ENCODE measurements around the gene CCDC8. TPM values are rescaled to one million over a fixed set of nuclear protein-coding genes. Genes with fewer than 3 reads are reported as not detected.
"Not testable (repeated sequence)": the region's sequence is repeated elsewhere in the genome, so short reads cannot be mapped to it uniquely, and the experiment has no call there.

The CCDC8 gene
- total and polyA plus RNA-seq, 12 donors: 6.3 to 74.0 (median 34.4) TPM

DNA sequence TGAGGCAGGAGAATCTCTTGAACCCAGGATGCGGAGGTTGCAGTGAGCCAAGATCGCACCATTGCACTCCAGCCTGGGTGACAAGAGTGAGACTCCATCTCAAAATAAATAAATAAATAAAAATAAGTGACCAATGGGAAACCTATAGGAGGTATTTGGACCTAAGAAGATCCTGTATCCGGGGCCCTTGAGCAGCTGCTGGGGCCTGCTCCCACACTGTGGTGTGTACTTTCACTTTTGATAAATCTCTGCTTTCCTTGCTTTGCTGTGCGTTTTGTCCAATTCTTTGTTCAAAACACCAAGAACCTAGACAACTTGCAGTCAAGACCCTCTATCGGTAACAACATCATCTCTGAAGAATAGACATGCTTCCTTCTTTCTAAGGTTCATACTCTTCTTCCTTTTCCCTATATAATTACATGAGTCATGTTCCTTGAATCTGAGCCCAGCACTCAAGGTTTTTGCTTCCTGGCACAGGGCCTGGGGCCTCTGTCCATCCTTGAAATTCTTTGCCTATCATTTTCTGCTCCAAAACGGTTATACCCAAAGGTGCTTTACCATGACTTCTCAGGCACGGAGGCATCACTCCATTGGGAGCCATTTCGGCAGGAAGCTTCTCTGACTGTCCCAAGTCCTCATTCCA, 29.6 kb upstream of the CCDC8 start:
- 38 to 49% (median 41%) methylated on average over 8 of the region's 8 CpGs for WGBS, 4 donors
- H3K36me3 ChIP-seq (replicated peaks in 1 of 2): no peaks in the 10 kb centered on the region

DNA sequence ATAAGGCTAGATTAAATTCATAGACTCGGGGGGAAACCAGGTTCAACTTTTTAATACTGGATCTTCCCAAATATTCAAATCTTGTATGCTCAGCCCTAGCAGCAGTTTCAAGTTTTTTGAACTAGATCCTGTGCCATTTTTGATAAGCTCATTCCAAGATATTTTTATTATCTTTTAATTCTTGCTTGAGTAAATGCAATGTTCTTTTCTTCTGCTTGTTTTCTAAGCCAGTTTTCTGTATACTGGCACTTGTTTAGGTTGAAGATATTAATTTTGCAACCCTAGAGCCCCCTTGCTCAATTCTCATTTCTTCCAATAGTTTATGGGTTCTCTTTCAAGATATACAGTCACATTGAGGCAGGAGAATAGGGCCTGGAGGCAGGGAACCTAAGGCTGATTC, 28.5 kb upstream of the CCDC8 start:
- peak overlapping the region in 4 of 5 donors; percentile 18 to 68 (median 60) for H3K27ac ChIP-seq
- 21 to 28% (median 23%) methylated on average over 1 of the region's 1 CpG for WGBS, 4 donors
- no peaks in the 10 kb centered on the region for H3K36me3 ChIP-seq (replicated peaks in 1 of 2)
- intact Hi-C loops (cut with DNase I): no loop called here
- H3K4me3 ChIP-seq: no peak overlapping the region
- no peak for DNase-seq
- H3K27me3 ChIP-seq: no peaks in the 10 kb centered on the region
- peaks cover 16 to 26% of the 10 kb centered on the region in 2 donors for H3K4me1 ChIP-seq (replicated peaks in 1 of 2)
- TF ChIP-seq POLR2A (IDR thresholded peaks at IDR 0.05): no peak
- TF ChIP-seq, protein P1, sequence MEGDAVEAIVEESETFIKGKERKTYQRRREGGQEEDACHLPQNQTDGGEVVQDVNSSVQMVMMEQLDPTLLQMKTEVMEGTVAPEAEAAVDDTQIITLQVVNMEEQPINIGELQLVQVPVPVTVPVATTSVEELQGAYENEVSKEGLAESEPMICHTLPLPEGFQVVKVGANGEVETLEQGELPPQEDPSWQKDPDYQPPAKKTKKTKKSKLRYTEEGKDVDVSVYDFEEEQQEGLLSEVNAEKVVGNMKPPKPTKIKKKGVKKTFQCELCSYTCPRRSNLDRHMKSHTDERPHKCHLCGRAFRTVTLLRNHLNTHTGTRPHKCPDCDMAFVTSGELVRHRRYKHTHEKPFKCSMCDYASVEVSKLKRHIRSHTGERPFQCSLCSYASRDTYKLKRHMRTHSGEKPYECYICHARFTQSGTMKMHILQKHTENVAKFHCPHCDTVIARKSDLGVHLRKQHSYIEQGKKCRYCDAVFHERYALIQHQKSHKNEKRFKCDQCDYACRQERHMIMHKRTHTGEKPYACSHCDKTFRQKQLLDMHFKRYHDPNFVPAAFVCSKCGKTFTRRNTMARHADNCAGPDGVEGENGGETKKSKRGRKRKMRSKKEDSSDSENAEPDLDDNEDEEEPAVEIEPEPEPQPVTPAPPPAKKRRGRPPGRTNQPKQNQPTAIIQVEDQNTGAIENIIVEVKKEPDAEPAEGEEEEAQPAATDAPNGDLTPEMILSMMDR (IDR thresholded peaks at IDR 0.05): no peak
- H3K9me3 ChIP-seq (replicated peaks in 1 of 3): no peaks in the 10 kb centered on the region

More for the DNA sequence above, 29.6 kb upstream of the CCDC8 start:
- Histone ChIP-seq H3K4me3 (peak overlapping the region in 1 of 4 donors; percentile 26), H3K4me1 (replicated peaks in 1 of 2) (peaks cover 16 to 26% of the 10 kb centered on the region in 2 donors), H3K9me3 (replicated peaks in 1 of 3) (no peaks in the 10 kb centered on the region), H3K27me3 (no peaks in the 10 kb centered on the region), H3K27ac (peak overlapping the region; percentile 31 to 68 (median 56))
- intact Hi-C loops (cut with DNase I): no loop called here
- no peak for TF ChIP-seq POLR2A (IDR thresholded peaks at IDR 0.05)
- TF ChIP-seq, protein P1 (IDR thresholded peaks at IDR 0.05): no peak
- DNase-seq: peak; percentile 72 to 91 (median 85)

GRCh38 chr19:46435689-46436088, 22.3 kb upstream of the CCDC8 start:
- H3K9me3 ChIP-seq (replicated peaks in 1 of 3); H3K4me1 ChIP-seq (replicated peaks in 1 of 2); H3K36me3 ChIP-seq (replicated peaks in 1 of 2); DNase-seq; H3K27ac ChIP-seq; H3K27me3 ChIP-seq; H3K4me3 ChIP-seq; intact Hi-C loops (cut with DNase I): not testable (repeated sequence)
- 88 to 99% (median 93%) methylated on average over 4 of the region's 4 CpGs for WGBS, 4 donors

DNA sequence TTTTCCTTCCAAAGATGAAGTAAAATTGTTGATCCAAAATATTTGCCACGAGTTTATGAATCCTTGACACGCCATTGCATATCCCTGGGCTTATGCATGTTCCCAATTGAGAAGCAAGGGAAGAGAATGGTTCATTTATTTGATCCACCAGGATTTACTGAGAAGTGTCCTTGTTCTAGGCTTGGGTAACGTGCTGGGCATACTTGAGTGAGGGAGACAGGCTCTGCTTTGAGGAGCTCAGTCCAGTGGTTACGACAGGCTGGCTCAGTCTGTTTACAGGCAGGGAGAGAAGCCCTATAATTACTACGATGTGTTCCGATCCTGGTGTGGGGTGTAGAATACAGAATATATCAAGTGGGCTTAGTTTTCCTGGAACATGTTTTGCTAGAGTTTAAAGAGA, 21.6 kb upstream of the CCDC8 start:
- WGBS, 4 donors: 48 to 60% (median 54%) methylated on average over 6 of the region's 6 CpGs
- DNase-seq: no peak
- Histone ChIP-seq H3K27ac (no peak overlapping the region), H3K9me3 (replicated peaks in 1 of 3) (no peaks in the 10 kb centered on the region), H3K36me3 (replicated peaks in 1 of 2) (no peaks in the 10 kb centered on the region), H3K4me1 (replicated peaks in 1 of 2) (no peaks in the 10 kb centered on the region), H3K4me3 (no peak overlapping the region), H3K27me3 (no peaks in the 10 kb centered on the region)
- no peak for TF ChIP-seq POLR2A (IDR thresholded peaks at IDR 0.05)
- TF ChIP-seq, protein P1 (IDR thresholded peaks at IDR 0.05): no peak
- intact Hi-C loops (cut with DNase I): no loop called here

DNA sequence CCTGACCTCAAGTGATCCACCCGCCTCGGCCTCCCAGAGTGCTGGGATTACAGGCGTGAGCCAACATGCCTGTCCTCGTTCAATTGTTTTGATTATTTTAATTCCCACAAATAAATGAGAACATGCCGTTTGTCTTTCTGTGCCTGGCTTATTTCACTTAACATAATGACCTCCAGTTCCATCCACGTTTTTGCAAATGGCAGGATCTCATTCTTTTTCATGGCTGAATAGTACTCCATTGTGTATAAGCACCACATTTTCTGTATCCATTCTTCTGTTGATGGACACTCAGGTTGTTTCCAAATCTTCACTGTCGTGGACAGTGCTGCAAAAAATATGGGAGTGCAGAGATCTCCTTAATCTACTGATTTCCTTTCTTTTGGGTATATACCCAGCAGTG, 20.1 kb upstream of the CCDC8 start:
- intact Hi-C loops (cut with DNase I); H3K4me3 ChIP-seq; H3K9me3 ChIP-seq (replicated peaks in 1 of 3); H3K27ac ChIP-seq; H3K36me3 ChIP-seq (replicated peaks in 1 of 2); DNase-seq; H3K27me3 ChIP-seq; H3K4me1 ChIP-seq (replicated peaks in 1 of 2): not testable (repeated sequence)
- 64 to 75% (median 72%) methylated on average over 7 of the region's 7 CpGs for WGBS, 4 donors
